Measurements from ENCODE around the gene FOXF2.

FOXF2 gene

GRCh38 chr6:1389369-1390132, at the start of gene FOXF2:
TSS of gene FOXF2 (plus strand) at chr6:1389576. CDS start at chr6:1389948, 372 bp downstream.
- TF ChIP-seq CTCF (IDR thresholded peaks at IDR 0.05) = no peak

- no peak for TF ChIP-seq CTCF (IDR thresholded peaks at IDR 0.05)
These were observed 43.3 kb upstream of the FOXF2 start for GRCh38 chr6:1346101-1346500.

GRCh38 chr6:1346558-1347091, 42.8 kb upstream of the FOXF2 start:
- no peak for TF ChIP-seq CTCF (IDR thresholded peaks at IDR 0.05)

GRCh38 chr6:1347161-1347560, 42.2 kb upstream of the FOXF2 start:
- no peak for TF ChIP-seq CTCF (IDR thresholded peaks at IDR 0.05)

GRCh38 chr6:1348675-1349074, 40.7 kb upstream of the FOXF2 start:
- TF ChIP-seq CTCF (IDR thresholded peaks at IDR 0.05) = no peak

- TF ChIP-seq CTCF (IDR thresholded peaks at IDR 0.05) = no peak
These were observed 39.7 kb upstream of the FOXF2 start for GRCh38 chr6:1349655-1350054.

- no peak for TF ChIP-seq CTCF (IDR thresholded peaks at IDR 0.05)
These were observed 37.9 kb upstream of the FOXF2 start for GRCh38 chr6:1351381-1352008.

All from LNCAP (cell line).